A673 (cell line): Measurements from ENCODE around the gene PPP2R3B. TPM values are rescaled to one million over a fixed set of nuclear protein-coding genes. Genes with fewer than 3 reads are reported as not detected.

ENCODE experiments used
- BruUV-seq: library from RNA; stranded (reverse); fragments of 400-500 nt; replicated peaks from 2 replicates; lab custom pipeline; 2021; lab: Mats Ljungman, UMichigan
- CTCF ChIA-PET: fragments of 300-600 bp; sonication (Branson Sonifier 250); formaldehyde crosslinking; loops from one replicate; lab custom pipeline; 2022; ENCODE audit warnings: antibody characterized with exemption; lab: Charles Lee
- POLR2A ChIA-PET: fragments of 300-600 bp; sonication (Branson Sonifier 250); formaldehyde crosslinking; loops from one replicate; lab custom pipeline; 2022; ENCODE audit warnings: antibody characterized with exemption; ENCODE audit not compliant: low non-redundant PET; lab: Charles Lee
- DNase-seq: peaks from one replicate; pipeline ENCODE4 v3.0.0-alpha.2; 2015; ENCODE audit warnings: low spot score
- H3K27ac ChIP-seq: fragments of 200-600 bp; sonication (generic); 2 replicates; pipeline ENCODE4 v1.5.1; 2016; ENCODE audit warnings: mixed run types, low read depth, mild to moderate bottlenecking, mixed read lengths, antibody characterized with exemption, low read length; ENCODE audit not compliant: poor library complexity, severe bottlenecking
- H3K27me3 ChIP-seq: fragments of 200-600 bp; sonication (generic); replicated peaks from 2 replicates; pipeline ENCODE4 v1.6.1; 2017; ENCODE audit warnings: mixed run types, low read depth, mild to moderate bottlenecking, mixed read lengths, antibody characterized with exemption, low read length; ENCODE audit not compliant: insufficient read depth, poor library complexity
- H3K36me3 ChIP-seq: fragments of 200-600 bp; sonication (generic); 2 replicates; pipeline ENCODE4 v1.6.1; 2016; ENCODE audit warnings: mixed run types, mild to moderate bottlenecking, mixed read lengths, antibody characterized with exemption, low read length; ENCODE audit not compliant: insufficient read depth, poor library complexity, severe bottlenecking
- H3K4me1 ChIP-seq: fragments of 200-600 bp; sonication (generic); 2 replicates; pipeline ENCODE4 v1.6.1; 2017; ENCODE audit warnings: mixed run types, mild to moderate bottlenecking, mixed read lengths, antibody characterized with exemption, low read length; ENCODE audit not compliant: insufficient read depth, poor library complexity, severe bottlenecking
- H3K4me3 ChIP-seq: fragments of 200-600 bp; sonication (generic); 2 replicates; pipeline ENCODE4 v1.5.1; 2016; ENCODE audit warnings: low read depth, mixed run types, mild to moderate bottlenecking, mixed read lengths, low read length; ENCODE audit not compliant: poor library complexity, severe bottlenecking
- H3K9me3 ChIP-seq: fragments of 200-600 bp; sonication (generic); 2 replicates; pipeline ENCODE4 v1.6.1; 2016; ENCODE audit warnings: mixed run types, low read depth, mild to moderate bottlenecking, mixed read lengths, antibody characterized with exemption, low read length; ENCODE audit not compliant: poor library complexity, severe bottlenecking
- EZH2 ChIP-seq: fragments of 200-600 bp; sonication (generic); IDR thresholded peaks from 2 replicates; pipeline ENCODE4 v1.6.1; 2017; ENCODE audit warnings: borderline replicate concordance, low read depth, mild to moderate bottlenecking, mixed read lengths, antibody characterized with exemption, low read length; ENCODE audit not compliant: poor library complexity, severe bottlenecking
- intact Hi-C: fragments of 100-400 bp; cut with micrococcal nuclease; formaldehyde crosslinking; loops from one replicate; pipeline ENCODE4 v1.10.0; 2022; ENCODE audit not compliant: unreplicated experiment
- total RNA-seq: library from RNA; stranded (reverse); gene quantifications from 2 replicates; pipeline ENCODE4 v1.2.3, GENCODE V29; 2021
- TF ChIP-seq, protein P1 (sequence below): fragments of 300-800, 200-600 bp; sonication (generic); conservative IDR thresholded peaks from 2 replicates; pipeline ENCODE4 v1.5.1; 2017; ENCODE audit warnings: low read depth, mild to moderate bottlenecking, antibody characterized with exemption, low read length, moderate library complexity, mixed read lengths

Gene PPP2R3B
- total RNA-seq, 1 experiment from 2014 or later: 43.6 TPM

GRCh38 chrX:425056-425455 is 38.3 kb upstream of the PPP2R3B start:
- TF ChIP-seq, protein P1, sequence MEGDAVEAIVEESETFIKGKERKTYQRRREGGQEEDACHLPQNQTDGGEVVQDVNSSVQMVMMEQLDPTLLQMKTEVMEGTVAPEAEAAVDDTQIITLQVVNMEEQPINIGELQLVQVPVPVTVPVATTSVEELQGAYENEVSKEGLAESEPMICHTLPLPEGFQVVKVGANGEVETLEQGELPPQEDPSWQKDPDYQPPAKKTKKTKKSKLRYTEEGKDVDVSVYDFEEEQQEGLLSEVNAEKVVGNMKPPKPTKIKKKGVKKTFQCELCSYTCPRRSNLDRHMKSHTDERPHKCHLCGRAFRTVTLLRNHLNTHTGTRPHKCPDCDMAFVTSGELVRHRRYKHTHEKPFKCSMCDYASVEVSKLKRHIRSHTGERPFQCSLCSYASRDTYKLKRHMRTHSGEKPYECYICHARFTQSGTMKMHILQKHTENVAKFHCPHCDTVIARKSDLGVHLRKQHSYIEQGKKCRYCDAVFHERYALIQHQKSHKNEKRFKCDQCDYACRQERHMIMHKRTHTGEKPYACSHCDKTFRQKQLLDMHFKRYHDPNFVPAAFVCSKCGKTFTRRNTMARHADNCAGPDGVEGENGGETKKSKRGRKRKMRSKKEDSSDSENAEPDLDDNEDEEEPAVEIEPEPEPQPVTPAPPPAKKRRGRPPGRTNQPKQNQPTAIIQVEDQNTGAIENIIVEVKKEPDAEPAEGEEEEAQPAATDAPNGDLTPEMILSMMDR: no peak
- TF ChIP-seq EZH2: no peak
- CTCF ChIA-PET: no interaction called here
- POLR2A ChIA-PET: no interaction called here
- no peak for DNase-seq
- Histone ChIP-seq H3K9me3 (no peaks in the 10 kb centered on the region), H3K4me1 (no peaks in the 10 kb centered on the region), H3K36me3 (no peaks in the 10 kb centered on the region), H3K4me3 (no peak overlapping the region), H3K27me3 (peaks cover 17% of the 10 kb centered on the region), H3K27ac (no peak overlapping the region)
- intact Hi-C loops: loop anchor here (10.0 kb wide), 1 partner anchor 730 kb away; no protein-coding TSS in a partner anchor
- BruUV-seq: no TSS peak

GRCh38 chrX:421646-422391 is 35.1 kb upstream of the PPP2R3B start:
- ChIA-PET POLR2A (no interaction called here), CTCF (no interaction called here)
- H3K27me3 ChIP-seq: peaks cover 6% of the 10 kb centered on the region
- no peak overlapping the region for H3K27ac ChIP-seq
- no peak for DNase-seq
- no peaks in the 10 kb centered on the region for H3K9me3 ChIP-seq
- no TSS peak for BruUV-seq
- no peak for TF ChIP-seq EZH2
- TF ChIP-seq, protein P1: no peak
- intact Hi-C loops: loop anchor here (10.0 kb wide), 1 partner anchor 733 kb away; no protein-coding TSS in a partner anchor
- H3K4me3 ChIP-seq: no peak overlapping the region
- H3K4me1 ChIP-seq: no peaks in the 10 kb centered on the region
- no peaks in the 10 kb centered on the region for H3K36me3 ChIP-seq

DNA sequence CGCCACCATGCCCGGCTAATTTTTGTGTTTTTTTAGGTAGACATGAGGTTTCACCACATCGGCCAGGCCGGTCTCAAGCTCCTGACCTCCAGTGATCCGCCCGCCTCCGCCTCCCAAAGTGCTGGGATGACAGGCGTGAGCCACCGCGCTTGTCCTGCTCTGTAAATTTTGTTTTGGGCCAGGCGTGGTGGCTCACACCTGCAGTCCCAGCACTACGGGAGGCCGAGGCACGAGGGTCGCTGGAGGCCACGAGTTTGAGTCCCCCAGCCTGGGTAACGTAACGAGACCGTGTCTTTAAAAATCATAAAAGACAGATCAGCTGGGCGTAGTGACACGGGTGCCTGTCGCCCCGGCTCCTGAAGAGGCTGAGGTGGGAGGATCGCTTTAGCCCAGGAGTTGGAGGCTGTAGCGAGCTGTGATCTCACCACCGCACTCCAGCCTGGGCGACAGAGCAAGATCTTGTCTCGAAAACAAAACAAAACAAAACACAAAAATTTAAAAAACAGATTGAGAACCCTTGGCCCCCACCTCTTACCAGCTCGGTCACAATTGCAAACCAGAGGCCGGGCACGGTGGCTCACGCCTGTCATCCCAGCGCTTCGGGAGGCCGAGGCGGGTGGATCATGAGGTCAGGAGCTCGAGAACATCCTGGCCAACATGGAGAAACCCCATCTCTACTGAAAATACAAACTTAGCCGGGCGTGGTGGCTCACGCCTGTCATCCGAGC is 34.0 kb upstream of the PPP2R3B start:
- Histone ChIP-seq H3K36me3 (no peaks in the 10 kb centered on the region), H3K4me3 (no peak overlapping the region), H3K4me1 (no peaks in the 10 kb centered on the region), H3K27ac (no peak overlapping the region), H3K27me3 (peaks cover 6% of the 10 kb centered on the region), H3K9me3 (no peaks in the 10 kb centered on the region)
- no peak for DNase-seq
- CTCF ChIA-PET: no interaction called here
- intact Hi-C loops: loop anchor here (10.0 kb wide), 1 partner anchor 734 kb away; no protein-coding TSS in a partner anchor
- POLR2A ChIA-PET: no interaction called here
- no TSS peak for BruUV-seq
- no peak for TF ChIP-seq EZH2
- TF ChIP-seq, protein P1: no peak
